ENCODE data around the gene RWDD3. TPM values are rescaled to one million over a fixed set of nuclear protein-coding genes. Genes with fewer than 3 reads are reported as not detected.

The RWDD3 gene
- total and polyA plus RNA-seq, 4 donors: 19.7 to 30.2 (median 28.2) TPM

GRCh38 chr1:95226781-95227660 is 7.0 kb upstream of the RWDD3 start:
- H3K36me3 ChIP-seq (ENCODE audit: control insufficient read depth, insufficient read depth, low read length): no peaks in the 10 kb centered on the region
- H3K4me1 ChIP-seq (ENCODE audit: control insufficient read depth, insufficient read depth, low read length): no peaks in the 10 kb centered on the region
- no peaks in the 10 kb centered on the region for H3K9me3 ChIP-seq (ENCODE audit: control insufficient read depth, insufficient read depth, low read length)
- no peak overlapping the region for H3K4me3 ChIP-seq (ENCODE audit: low read depth, low read length)
- no peak overlapping the region for H3K27ac ChIP-seq (ENCODE audit: low read depth, low read length)
- no peaks in the 10 kb centered on the region for H3K27me3 ChIP-seq (ENCODE audit: control insufficient read depth, insufficient read depth, low read length)
- no peak for DNase-seq (ENCODE audit: low read depth in 4 of 6, low spot score in 6 of 6)
- 100% methylated on average over 1 of the region's 3 CpGs for WGBS (ENCODE audit: insufficient coverage)

GRCh38 chr1:95229037-95229436 is 5.0 kb upstream of the RWDD3 start:
- Histone ChIP-seq H3K27me3 (ENCODE audit: control insufficient read depth, insufficient read depth, low read length) (no peaks in the 10 kb centered on the region), H3K4me1 (ENCODE audit: control insufficient read depth, insufficient read depth, low read length) (peaks cover 7% of the 10 kb centered on the region), H3K36me3 (ENCODE audit: control insufficient read depth, insufficient read depth, low read length) (no peaks in the 10 kb centered on the region), H3K4me3 (ENCODE audit: low read depth, low read length) (no peak overlapping the region), H3K9me3 (ENCODE audit: control insufficient read depth, insufficient read depth, low read length) (no peaks in the 10 kb centered on the region), H3K27ac (ENCODE audit: low read depth, low read length) (no peak overlapping the region)
- 83% methylated on average over 5 of the region's 5 CpGs for WGBS (ENCODE audit: insufficient coverage)
- no peak for DNase-seq (ENCODE audit: low read depth in 4 of 6, low spot score in 6 of 6)

- peaks cover 11% of the 10 kb centered on the region for H3K4me1 ChIP-seq (ENCODE audit: control insufficient read depth, insufficient read depth, low read length)
- no peak overlapping the region for H3K27ac ChIP-seq (ENCODE audit: low read depth, low read length)
- H3K27me3 ChIP-seq (ENCODE audit: control insufficient read depth, insufficient read depth, low read length): no peaks in the 10 kb centered on the region
- no peaks in the 10 kb centered on the region for H3K36me3 ChIP-seq (ENCODE audit: control insufficient read depth, insufficient read depth, low read length)
- no peak overlapping the region for H3K4me3 ChIP-seq (ENCODE audit: low read depth, low read length)
- H3K9me3 ChIP-seq (ENCODE audit: control insufficient read depth, insufficient read depth, low read length): no peaks in the 10 kb centered on the region
- DNase-seq (ENCODE audit: low read depth in 4 of 6, low spot score in 6 of 6): no peak
Measured at GRCh38 chr1:95229706-95230105, 4.3 kb upstream of the RWDD3 start.

GRCh38 chr1:95230256-95230655 is 3.8 kb upstream of the RWDD3 start:
- Histone ChIP-seq H3K4me3 (ENCODE audit: low read depth, low read length) (no peak overlapping the region), H3K36me3 (ENCODE audit: control insufficient read depth, insufficient read depth, low read length) (no peaks in the 10 kb centered on the region), H3K27me3 (ENCODE audit: control insufficient read depth, insufficient read depth, low read length) (no peaks in the 10 kb centered on the region), H3K4me1 (ENCODE audit: control insufficient read depth, insufficient read depth, low read length) (peaks cover 13% of the 10 kb centered on the region), H3K27ac (ENCODE audit: low read depth, low read length) (no peak overlapping the region), H3K9me3 (ENCODE audit: control insufficient read depth, insufficient read depth, low read length) (no peaks in the 10 kb centered on the region)
- no CpG with 5 or more reads among the region's 2 CpGs for WGBS (ENCODE audit: insufficient coverage)
- DNase-seq (ENCODE audit: low read depth in 4 of 6, low spot score in 6 of 6): peak in 1 of 6 donors; percentile 57

- Histone ChIP-seq H3K27ac (ENCODE audit: low read depth, low read length) (no peak overlapping the region), H3K9me3 (ENCODE audit: control insufficient read depth, insufficient read depth, low read length) (no peaks in the 10 kb centered on the region)
- no CpG with 5 or more reads among the region's 3 CpGs for WGBS (ENCODE audit: insufficient coverage)
Measured at GRCh38 chr1:95230768-95231191, 3.2 kb upstream of the RWDD3 start.

GRCh38 chr1:95232646-95233318 is 1.2 kb upstream of the RWDD3 start:
- Histone ChIP-seq H3K27ac (ENCODE audit: low read depth, low read length) (no peak overlapping the region), H3K36me3 (ENCODE audit: control insufficient read depth, insufficient read depth, low read length) (no peaks in the 10 kb centered on the region), H3K9me3 (ENCODE audit: control insufficient read depth, insufficient read depth, low read length) (no peaks in the 10 kb centered on the region), H3K27me3 (ENCODE audit: control insufficient read depth, insufficient read depth, low read length) (no peaks in the 10 kb centered on the region), H3K4me3 (ENCODE audit: low read depth, low read length) (peak overlapping the region; percentile 92), H3K4me1 (ENCODE audit: control insufficient read depth, insufficient read depth, low read length) (peaks cover 13% of the 10 kb centered on the region)
- DNase-seq (ENCODE audit: low read depth in 4 of 6, low spot score in 6 of 6): peak in 1 of 6 donors; percentile 34
- 17% methylated on average over 3 of the region's 8 CpGs for whole genome bisulfite sequencing (ENCODE audit: insufficient coverage)

More at GRCh38 chr1:95230768-95231191, 3.2 kb upstream of the RWDD3 start:
- no peak for DNase-seq (ENCODE audit: low read depth in 4 of 6, low spot score in 6 of 6)
- H3K36me3 ChIP-seq (ENCODE audit: control insufficient read depth, insufficient read depth, low read length): no peaks in the 10 kb centered on the region
- H3K27me3 ChIP-seq (ENCODE audit: control insufficient read depth, insufficient read depth, low read length): no peaks in the 10 kb centered on the region
- peaks cover 13% of the 10 kb centered on the region for H3K4me1 ChIP-seq (ENCODE audit: control insufficient read depth, insufficient read depth, low read length)
- H3K4me3 ChIP-seq (ENCODE audit: low read depth, low read length): no peak overlapping the region

GRCh38 chr1:95233319-95233736 is 682 bp upstream of the RWDD3 start:
- peak overlapping the region; percentile 92 for H3K4me3 ChIP-seq (ENCODE audit: low read depth, low read length)
- no peaks in the 10 kb centered on the region for H3K9me3 ChIP-seq (ENCODE audit: control insufficient read depth, insufficient read depth, low read length)
- peak overlapping the region; percentile 85 for H3K27ac ChIP-seq (ENCODE audit: low read depth, low read length)
- 7% methylated on average over 12 of the region's 14 CpGs for WGBS (ENCODE audit: insufficient coverage)
- no peaks in the 10 kb centered on the region for H3K36me3 ChIP-seq (ENCODE audit: control insufficient read depth, insufficient read depth, low read length)
- H3K4me1 ChIP-seq (ENCODE audit: control insufficient read depth, insufficient read depth, low read length): peaks cover 13% of the 10 kb centered on the region
- H3K27me3 ChIP-seq (ENCODE audit: control insufficient read depth, insufficient read depth, low read length): no peaks in the 10 kb centered on the region
- peak in 3 of 6 donors; percentile 15 to 35 (median 26) for DNase-seq (ENCODE audit: low read depth in 4 of 6, low spot score in 6 of 6)

- Histone ChIP-seq H3K36me3 (ENCODE audit: control insufficient read depth, insufficient read depth, low read length) (no peaks in the 10 kb centered on the region), H3K4me1 (ENCODE audit: control insufficient read depth, insufficient read depth, low read length) (peaks cover 13% of the 10 kb centered on the region), H3K27me3 (ENCODE audit: control insufficient read depth, insufficient read depth, low read length) (no peaks in the 10 kb centered on the region), H3K27ac (ENCODE audit: low read depth, low read length) (no peak overlapping the region), H3K9me3 (ENCODE audit: control insufficient read depth, insufficient read depth, low read length) (no peaks in the 10 kb centered on the region), H3K4me3 (ENCODE audit: low read depth, low read length) (no peak overlapping the region)
- DNase-seq (ENCODE audit: low read depth in 4 of 6, low spot score in 6 of 6): peak in 2 of 6 donors; percentile 25 to 43
- no CpG with 5 or more reads among the region's 2 CpGs for WGBS (ENCODE audit: insufficient coverage)
Measured at GRCh38 chr1:95236784-95237575, 3.0 kb downstream of the RWDD3 start.

GRCh38 chr1:95237981-95238703 is 4.1 kb downstream of the RWDD3 start:
- peaks cover 12% of the 10 kb centered on the region for H3K4me1 ChIP-seq (ENCODE audit: control insufficient read depth, insufficient read depth, low read length)
- H3K27ac ChIP-seq (ENCODE audit: low read depth, low read length): no peak overlapping the region
- peaks cover 3% of the 10 kb centered on the region for H3K9me3 ChIP-seq (ENCODE audit: control insufficient read depth, insufficient read depth, low read length)
- no peaks in the 10 kb centered on the region for H3K27me3 ChIP-seq (ENCODE audit: control insufficient read depth, insufficient read depth, low read length)
- H3K36me3 ChIP-seq (ENCODE audit: control insufficient read depth, insufficient read depth, low read length): no peaks in the 10 kb centered on the region
- H3K4me3 ChIP-seq (ENCODE audit: low read depth, low read length): no peak overlapping the region
- WGBS (ENCODE audit: insufficient coverage): 71% methylated on average over 2 of the region's 4 CpGs
- DNase-seq (ENCODE audit: low read depth in 4 of 6, low spot score in 6 of 6): no peak
